Panc1 (cell line): ENCODE data around the gene MYH14. TPM values are rescaled to one million over a fixed set of nuclear protein-coding genes. Genes with fewer than 3 reads are reported as not detected.

Experiments
- ATAC-seq: fragments of 200-7000 bp; cut with Tn5 transposase; 2 replicates; pipeline ENCODE4 v1.9.1; 2020; ENCODE audit warnings: mild to moderate bottlenecking, moderate library complexity
- BruUV-seq: library from RNA; stranded (reverse); fragments of 400-500 nt; replicated peaks from 2 replicates; lab custom pipeline; 2021; lab: Mats Ljungman, UMichigan
- CTCF ChIA-PET: fragments of 300-600 bp; sonication (Branson Sonifier 250); formaldehyde crosslinking; loops from one replicate; lab custom pipeline; 2022; ENCODE audit warnings: antibody characterized with exemption; lab: Charles Lee
- POLR2A ChIA-PET: fragments of 300-600 bp; sonication (Branson Sonifier 250); formaldehyde crosslinking; loops from one replicate; lab custom pipeline; 2022; ENCODE audit warnings: antibody characterized with exemption; lab: Charles Lee
- DNase-seq: peaks from one replicate; pipeline ENCODE4 v3.0.0-alpha.2; 2010; ENCODE audit warnings: low read depth, low spot score
- H3K27ac ChIP-seq: 2 replicates; pipeline ENCODE4 v1.5.1; 2011; ENCODE audit warnings: mild to moderate bottlenecking, low read length, inconsistent platforms
- H3K27me3 ChIP-seq: fragments of 200-500 bp; sonication (Bioruptor generic); 2 replicates; pipeline ENCODE4 v1.6.0; 2014; ENCODE audit warnings: low read length, inconsistent platforms; ENCODE audit not compliant: control insufficient read depth, insufficient read depth
- H3K36me3 ChIP-seq: fragments of 200-500 bp; sonication (Bioruptor generic); 2 replicates; pipeline ENCODE4 v1.5.1; 2014; ENCODE audit warnings: inconsistent platforms, mild to moderate bottlenecking, low read length, moderate library complexity; ENCODE audit not compliant: control insufficient read depth, insufficient read depth
- H3K4me1 ChIP-seq: 2 replicates; pipeline ENCODE4 v1.5.1; 2011; ENCODE audit warnings: inconsistent platforms, mild to moderate bottlenecking, low read length, moderate library complexity; ENCODE audit not compliant: control insufficient read depth, insufficient read depth
- H3K4me3 ChIP-seq, 2 experiments: 2 replicates each; pipeline ENCODE4 v1.5.1; 2011 to 2012; ENCODE audit warnings: low read depth in 2 of 2, low read length in 2 of 2, mild to moderate bottlenecking in 2 of 2, inconsistent platforms in 1 of 2, moderate library complexity in 1 of 2
- H3K9me3 ChIP-seq: fragments of 200-500 bp; sonication (Bioruptor generic); 2 replicates; pipeline ENCODE4 v1.5.1; 2014; ENCODE audit warnings: low read depth, mild to moderate bottlenecking, inconsistent platforms, low read length, moderate library complexity; ENCODE audit not compliant: control insufficient read depth, insufficient read depth
- POLR2AphosphoS5 ChIP-seq: IDR thresholded peaks from 2 replicates; pipeline ENCODE4 v1.6.1; 2012; ENCODE audit warnings: mild to moderate bottlenecking, low read depth, low read length, moderate library complexity
- SIN3A ChIP-seq: IDR thresholded peaks from 2 replicates; pipeline ENCODE4 v1.6.1; 2012; ENCODE audit warnings: low read depth, mild to moderate bottlenecking, low read length, moderate library complexity, borderline replicate concordance; ENCODE audit not compliant: insufficient read depth
- TCF7L2 ChIP-seq: IDR thresholded peaks from 2 replicates; pipeline ENCODE4 v1.6.1; 2011; ENCODE audit warnings: mild to moderate bottlenecking, low read depth, low read length, inconsistent platforms
- in situ Hi-C: cut with HindIII; loops from 2 replicates; pipeline ENCODE4 v1.10.0; 2016; ENCODE audit warnings: low sequenced_read_pairs, low pct_unique_long_range_greater_than_20kb
- intact Hi-C: fragments of 100-400 bp; cut with micrococcal nuclease; formaldehyde crosslinking; loops from one replicate; pipeline ENCODE4 v1.10.0; 2022; ENCODE audit not compliant: unreplicated experiment
- total RNA-seq: library from RNA; stranded (reverse); gene quantifications from one replicate; pipeline ENCODE4 v1.2.1, GENCODE V29; 2021; ENCODE audit not compliant: unreplicated experiment
- TF ChIP-seq, protein P1 (sequence below), 2 experiments: IDR thresholded peaks; 2 replicates each; pipeline ENCODE4 v1.6.1; 2011 to 2012; ENCODE audit warnings: low read depth in 2 of 2, control low read depth in 1 of 2, low read length in 1 of 2, mild to moderate bottlenecking in 1 of 2, moderate library complexity in 1 of 2; ENCODE audit not compliant: insufficient read depth in 1 of 2
- TF ChIP-seq, protein P2 (sequence below): fragments of 450-650 bp; IDR thresholded peaks from 2 replicates; pipeline ENCODE4 v1.5.1; 2017; ENCODE audit warnings: mild to moderate bottlenecking

Gene MYH14
- total RNA-seq, 1 experiment from 2014 or later: 23.8 TPM

DNA sequence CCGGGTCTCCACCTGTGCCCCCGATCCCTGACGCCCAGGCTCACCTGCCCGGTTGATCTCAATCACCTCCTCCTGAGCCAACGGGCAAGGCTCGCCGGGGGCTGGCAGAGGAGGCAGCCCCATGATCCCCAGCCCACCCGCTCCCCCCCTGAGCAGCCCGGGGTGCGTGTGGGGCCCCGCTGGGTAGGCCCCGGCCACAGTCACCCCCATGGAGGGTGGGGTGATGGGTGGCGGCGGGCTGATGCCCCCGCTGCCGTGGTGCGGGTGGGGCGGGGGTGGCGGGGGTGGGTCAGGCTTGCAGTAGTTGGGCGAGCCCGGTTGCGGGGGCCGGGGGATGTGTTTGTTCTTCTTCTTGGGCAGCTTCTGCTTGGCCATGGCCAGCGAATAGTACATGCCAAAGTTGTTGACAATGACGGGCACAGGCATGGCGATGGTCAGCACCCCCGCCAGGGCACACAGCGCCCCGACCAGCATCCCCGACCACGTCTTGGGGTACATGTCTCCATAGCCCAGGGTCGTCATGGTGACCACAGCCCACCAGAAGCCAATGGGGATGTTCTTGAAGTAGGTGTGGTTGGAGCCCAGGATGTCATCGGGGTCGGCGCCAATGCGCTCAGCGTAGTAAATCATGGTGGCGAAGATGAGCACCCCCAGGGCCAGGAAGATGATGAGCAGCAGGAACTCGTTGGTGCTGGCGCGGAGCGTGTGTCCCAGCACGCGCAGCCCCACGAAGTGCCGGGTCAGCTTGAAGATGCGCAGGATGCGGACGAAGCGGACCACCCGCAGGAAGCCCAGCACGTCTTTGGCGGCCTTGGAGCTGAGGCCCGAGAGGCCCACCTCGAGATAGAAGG, 119.7 kb downstream of the MYH14 start:
- H3K27ac ChIP-seq: no peak overlapping the region
- BruUV-seq: no TSS peak
- intact Hi-C loops (no loop called here), in situ Hi-C loops (no loop called here)
- no peak for DNase-seq
- no peak overlapping the region for H3K4me3 ChIP-seq
- no peaks in the 10 kb centered on the region for H3K27me3 ChIP-seq
- peaks cover 3% of the 10 kb centered on the region for H3K4me1 ChIP-seq
- no peaks in the 10 kb centered on the region for H3K36me3 ChIP-seq
- no peak for TF ChIP-seq POLR2AphosphoS5
- TF ChIP-seq SIN3A: no peak
- TF ChIP-seq TCF7L2: no peak
- TF ChIP-seq, protein P1, sequence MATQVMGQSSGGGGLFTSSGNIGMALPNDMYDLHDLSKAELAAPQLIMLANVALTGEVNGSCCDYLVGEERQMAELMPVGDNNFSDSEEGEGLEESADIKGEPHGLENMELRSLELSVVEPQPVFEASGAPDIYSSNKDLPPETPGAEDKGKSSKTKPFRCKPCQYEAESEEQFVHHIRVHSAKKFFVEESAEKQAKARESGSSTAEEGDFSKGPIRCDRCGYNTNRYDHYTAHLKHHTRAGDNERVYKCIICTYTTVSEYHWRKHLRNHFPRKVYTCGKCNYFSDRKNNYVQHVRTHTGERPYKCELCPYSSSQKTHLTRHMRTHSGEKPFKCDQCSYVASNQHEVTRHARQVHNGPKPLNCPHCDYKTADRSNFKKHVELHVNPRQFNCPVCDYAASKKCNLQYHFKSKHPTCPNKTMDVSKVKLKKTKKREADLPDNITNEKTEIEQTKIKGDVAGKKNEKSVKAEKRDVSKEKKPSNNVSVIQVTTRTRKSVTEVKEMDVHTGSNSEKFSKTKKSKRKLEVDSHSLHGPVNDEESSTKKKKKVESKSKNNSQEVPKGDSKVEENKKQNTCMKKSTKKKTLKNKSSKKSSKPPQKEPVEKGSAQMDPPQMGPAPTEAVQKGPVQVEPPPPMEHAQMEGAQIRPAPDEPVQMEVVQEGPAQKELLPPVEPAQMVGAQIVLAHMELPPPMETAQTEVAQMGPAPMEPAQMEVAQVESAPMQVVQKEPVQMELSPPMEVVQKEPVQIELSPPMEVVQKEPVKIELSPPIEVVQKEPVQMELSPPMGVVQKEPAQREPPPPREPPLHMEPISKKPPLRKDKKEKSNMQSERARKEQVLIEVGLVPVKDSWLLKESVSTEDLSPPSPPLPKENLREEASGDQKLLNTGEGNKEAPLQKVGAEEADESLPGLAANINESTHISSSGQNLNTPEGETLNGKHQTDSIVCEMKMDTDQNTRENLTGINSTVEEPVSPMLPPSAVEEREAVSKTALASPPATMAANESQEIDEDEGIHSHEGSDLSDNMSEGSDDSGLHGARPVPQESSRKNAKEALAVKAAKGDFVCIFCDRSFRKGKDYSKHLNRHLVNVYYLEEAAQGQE (IDR thresholded peaks at IDR 0.05; ENCODE audit: insufficient read depth in 1 of 2, low read depth in 2 of 2, low read length in 1 of 2): no peak
- TF ChIP-seq, protein P2, sequence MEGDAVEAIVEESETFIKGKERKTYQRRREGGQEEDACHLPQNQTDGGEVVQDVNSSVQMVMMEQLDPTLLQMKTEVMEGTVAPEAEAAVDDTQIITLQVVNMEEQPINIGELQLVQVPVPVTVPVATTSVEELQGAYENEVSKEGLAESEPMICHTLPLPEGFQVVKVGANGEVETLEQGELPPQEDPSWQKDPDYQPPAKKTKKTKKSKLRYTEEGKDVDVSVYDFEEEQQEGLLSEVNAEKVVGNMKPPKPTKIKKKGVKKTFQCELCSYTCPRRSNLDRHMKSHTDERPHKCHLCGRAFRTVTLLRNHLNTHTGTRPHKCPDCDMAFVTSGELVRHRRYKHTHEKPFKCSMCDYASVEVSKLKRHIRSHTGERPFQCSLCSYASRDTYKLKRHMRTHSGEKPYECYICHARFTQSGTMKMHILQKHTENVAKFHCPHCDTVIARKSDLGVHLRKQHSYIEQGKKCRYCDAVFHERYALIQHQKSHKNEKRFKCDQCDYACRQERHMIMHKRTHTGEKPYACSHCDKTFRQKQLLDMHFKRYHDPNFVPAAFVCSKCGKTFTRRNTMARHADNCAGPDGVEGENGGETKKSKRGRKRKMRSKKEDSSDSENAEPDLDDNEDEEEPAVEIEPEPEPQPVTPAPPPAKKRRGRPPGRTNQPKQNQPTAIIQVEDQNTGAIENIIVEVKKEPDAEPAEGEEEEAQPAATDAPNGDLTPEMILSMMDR: no peak
- ChIA-PET CTCF (no interaction called here), POLR2A (no interaction called here)
- no peak for ATAC-seq
- no peaks in the 10 kb centered on the region for H3K9me3 ChIP-seq

DNA sequence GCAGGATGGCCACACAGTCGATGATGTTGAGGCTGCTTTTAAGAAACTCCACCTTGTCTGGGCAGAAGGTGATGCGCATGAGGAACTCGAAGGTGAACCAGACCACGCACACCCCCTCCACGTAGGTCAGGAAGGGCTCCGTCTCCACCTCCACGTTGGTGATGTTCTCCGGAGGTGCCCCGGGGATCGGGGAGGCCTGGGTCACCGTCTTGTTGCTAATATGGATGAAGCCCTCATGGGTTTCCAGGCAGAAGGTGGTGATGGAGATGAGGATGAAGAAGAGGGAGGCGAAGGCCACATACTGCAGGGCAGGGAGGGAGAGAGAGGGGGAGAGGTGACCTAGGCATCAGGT, 120.3 kb downstream of the MYH14 start:
- TF ChIP-seq POLR2AphosphoS5 (no peak), TCF7L2 (no peak), SIN3A (no peak)
- TF ChIP-seq, protein P1 (IDR thresholded peaks at IDR 0.05; ENCODE audit: insufficient read depth in 1 of 2, low read depth in 2 of 2, low read length in 1 of 2): no peak
- TF ChIP-seq, protein P2: no peak
- intact Hi-C loops (no loop called here), in situ Hi-C loops (no loop called here)
- DNase-seq: no peak
- Histone ChIP-seq H3K4me3 (no peak overlapping the region), H3K4me1 (peaks cover 3% of the 10 kb centered on the region), H3K9me3 (no peaks in the 10 kb centered on the region), H3K36me3 (no peaks in the 10 kb centered on the region), H3K27ac (no peak overlapping the region), H3K27me3 (no peaks in the 10 kb centered on the region)
- ChIA-PET POLR2A (interaction anchor here (0.7 kb wide), 1 partner anchor 57 kb away, joined by 3 read pairs; no protein-coding TSS in a partner anchor), CTCF (no interaction called here)
- no peak for ATAC-seq
- BruUV-seq: no TSS peak
